Caco-2 (cell line): ENCODE measurements around the gene SLC7A4. TPM values are rescaled to one million over a fixed set of nuclear protein-coding genes. Genes with fewer than 3 reads are reported as not detected.

Experiments
- BruUV-seq: library from RNA; stranded (reverse); fragments of 400-500 nt; replicated peaks from 2 replicates; lab custom pipeline; 2021; lab: Mats Ljungman, UMichigan
- CTCF ChIA-PET: fragments of 300-600 bp; sonication (Branson Sonifier 250); formaldehyde crosslinking; loops from one replicate; lab custom pipeline; 2022; ENCODE audit warnings: antibody characterized with exemption; lab: Charles Lee
- POLR2A ChIA-PET: fragments of 300-600 bp; sonication (Branson Sonifier 250); formaldehyde crosslinking; loops from one replicate; lab custom pipeline; 2022; ENCODE audit warnings: antibody characterized with exemption; lab: Charles Lee
- DNase-seq, 2 experiments: peaks; one replicate each; pipeline versions ENCODE4 v3.0.0 to v3.0.0-alpha.2; 2020 to 2022
- H3K27me3 ChIP-seq: replicated peaks from 2 replicates; pipeline ENCODE4 v1.6.0; 2011; ENCODE audit warnings: low read length; ENCODE audit not compliant: control insufficient read depth, insufficient read depth
- H3K36me3 ChIP-seq: 2 replicates; pipeline ENCODE4 v1.5.1; 2011; ENCODE audit warnings: low read length; ENCODE audit not compliant: control insufficient read depth, insufficient read depth
- H3K4me1 ChIP-seq: fragments of 250-450 bp; sonication (Bioruptor Pico); 2 replicates; pipeline ENCODE4 v1.5.1; 2020; ENCODE audit warnings: mild to moderate bottlenecking
- H3K4me3 ChIP-seq: 2 replicates; pipeline ENCODE4 v1.5.1; 2011; ENCODE audit warnings: low read depth, mild to moderate bottlenecking, control low read depth, low read length
- H3K9me3 ChIP-seq: fragments of 250-450 bp; sonication (Bioruptor Pico); 2 replicates; pipeline ENCODE4 v1.5.1; 2020; ENCODE audit warnings: mild to moderate bottlenecking, moderate library complexity
- H3K27ac Mint-ChIP-seq: one replicate; pipeline ENCODE4 v1.8.0; 2022; ENCODE audit warnings: mixed read lengths; ENCODE audit not compliant: unreplicated experiment
- H3K27me3 Mint-ChIP-seq: one replicate; pipeline ENCODE4 v1.8.0; 2022; ENCODE audit warnings: mixed read lengths; ENCODE audit not compliant: insufficient read depth, unreplicated experiment
- H3K36me3 Mint-ChIP-seq: one replicate; pipeline ENCODE4 v1.8.0; 2022; ENCODE audit warnings: mild to moderate bottlenecking, mixed read lengths; ENCODE audit not compliant: insufficient read depth, unreplicated experiment
- H3K4me1 Mint-ChIP-seq: one replicate; pipeline ENCODE4 v1.8.0; 2022; ENCODE audit warnings: low read depth, mixed read lengths; ENCODE audit not compliant: unreplicated experiment
- H3K4me3 Mint-ChIP-seq: one replicate; pipeline ENCODE4 v1.8.0; 2022; ENCODE audit warnings: mild to moderate bottlenecking, moderate library complexity, mixed read lengths; ENCODE audit not compliant: unreplicated experiment
- H3K9me3 Mint-ChIP-seq: one replicate; pipeline ENCODE4 v1.8.0; 2022; ENCODE audit warnings: mixed read lengths; ENCODE audit not compliant: unreplicated experiment
- intact Hi-C: fragments of 100-400 bp; cut with micrococcal nuclease; formaldehyde crosslinking; loops from one replicate; pipeline ENCODE4 v1.10.0; 2022; ENCODE audit not compliant: unreplicated experiment
- total RNA-seq: library from RNA; stranded (reverse); gene quantifications from 2 replicates; pipeline ENCODE4 v1.2.3, GENCODE V29; 2022
- TF ChIP-seq, protein P1 (sequence below), 2 experiments: fragments of 200-600 bp in 1 of 2; IDR thresholded peaks; 1 replicate in 1 of 2; 2 replicates in 1 of 2; pipeline versions ENCODE4 v1.5.1 to v1.8.0; 2011 to 2022; ENCODE audit warnings: antibody characterized with exemption in 1 of 2, control low read depth in 1 of 2, inconsistent platforms in 1 of 2, low read depth in 1 of 2, low read length in 1 of 2, mild to moderate bottlenecking in 1 of 2, moderate library complexity in 1 of 2; ENCODE audit not compliant: insufficient read depth in 1 of 2, severe bottlenecking in 1 of 2, unreplicated experiment in 1 of 2

SLC7A4 gene
- total RNA-seq, 1 experiment from 2014 or later, result 1.9 TPM

DNA sequence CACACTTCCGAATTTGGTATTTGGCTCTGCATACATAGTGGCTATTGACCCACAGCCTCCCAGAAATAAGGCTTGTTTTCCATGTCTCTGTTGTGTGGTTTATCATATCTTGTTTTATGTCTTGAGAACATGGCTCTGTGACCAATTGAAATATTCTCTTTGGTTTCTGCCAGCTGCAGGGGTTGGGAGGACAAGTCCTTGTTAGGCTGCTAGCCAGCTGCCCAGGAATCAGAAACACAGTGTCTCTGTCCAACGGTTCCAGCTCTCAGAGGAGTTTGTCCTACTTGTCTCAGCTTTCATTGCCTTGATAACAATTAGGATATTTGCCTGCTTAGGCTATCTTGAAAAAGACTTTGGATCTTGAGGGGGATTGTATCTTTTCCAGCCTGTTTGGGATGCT lies 6.0 kb upstream of the SLC7A4 start:
- TF ChIP-seq, protein P1, sequence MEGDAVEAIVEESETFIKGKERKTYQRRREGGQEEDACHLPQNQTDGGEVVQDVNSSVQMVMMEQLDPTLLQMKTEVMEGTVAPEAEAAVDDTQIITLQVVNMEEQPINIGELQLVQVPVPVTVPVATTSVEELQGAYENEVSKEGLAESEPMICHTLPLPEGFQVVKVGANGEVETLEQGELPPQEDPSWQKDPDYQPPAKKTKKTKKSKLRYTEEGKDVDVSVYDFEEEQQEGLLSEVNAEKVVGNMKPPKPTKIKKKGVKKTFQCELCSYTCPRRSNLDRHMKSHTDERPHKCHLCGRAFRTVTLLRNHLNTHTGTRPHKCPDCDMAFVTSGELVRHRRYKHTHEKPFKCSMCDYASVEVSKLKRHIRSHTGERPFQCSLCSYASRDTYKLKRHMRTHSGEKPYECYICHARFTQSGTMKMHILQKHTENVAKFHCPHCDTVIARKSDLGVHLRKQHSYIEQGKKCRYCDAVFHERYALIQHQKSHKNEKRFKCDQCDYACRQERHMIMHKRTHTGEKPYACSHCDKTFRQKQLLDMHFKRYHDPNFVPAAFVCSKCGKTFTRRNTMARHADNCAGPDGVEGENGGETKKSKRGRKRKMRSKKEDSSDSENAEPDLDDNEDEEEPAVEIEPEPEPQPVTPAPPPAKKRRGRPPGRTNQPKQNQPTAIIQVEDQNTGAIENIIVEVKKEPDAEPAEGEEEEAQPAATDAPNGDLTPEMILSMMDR (IDR thresholded peaks at IDR 0.05; ENCODE audit: insufficient read depth in 1 of 2, low read depth in 1 of 2, low read length in 1 of 2, severe bottlenecking in 1 of 2, unreplicated experiment in 1 of 2), result no peak
- intact Hi-C loops, result no loop called here
- peak overlapping the region; percentile 88 for H3K27ac Mint-ChIP-seq
- H3K27me3 Mint-ChIP-seq, result no peaks in the 10 kb centered on the region
- ChIA-PET POLR2A (interaction anchor here (0.6 kb wide), 1 partner anchor 61 kb away, joined by 4 read pairs; no protein-coding TSS in a partner anchor), CTCF (interaction anchor here (1.1 to 1.3 kb wide), 2 partner anchors 65 to 153 kb away, joined by 5 read pairs; no protein-coding TSS in a partner anchor)
- H3K9me3 Mint-ChIP-seq, result no peaks in the 10 kb centered on the region
- H3K4me1 Mint-ChIP-seq, result peaks cover 13% of the 10 kb centered on the region
- no peak for DNase-seq
- H3K4me3 Mint-ChIP-seq, result no peak overlapping the region
- peaks cover 31% of the 10 kb centered on the region for H3K4me1 ChIP-seq
- no peaks in the 10 kb centered on the region for H3K9me3 ChIP-seq
- H3K4me3 ChIP-seq, result no peak overlapping the region
- H3K36me3 Mint-ChIP-seq, result peaks cover 6% of the 10 kb centered on the region
- H3K27me3 ChIP-seq, result no peaks in the 10 kb centered on the region
- BruUV-seq, result no TSS peak
- no peaks in the 10 kb centered on the region for H3K36me3 ChIP-seq

DNA sequence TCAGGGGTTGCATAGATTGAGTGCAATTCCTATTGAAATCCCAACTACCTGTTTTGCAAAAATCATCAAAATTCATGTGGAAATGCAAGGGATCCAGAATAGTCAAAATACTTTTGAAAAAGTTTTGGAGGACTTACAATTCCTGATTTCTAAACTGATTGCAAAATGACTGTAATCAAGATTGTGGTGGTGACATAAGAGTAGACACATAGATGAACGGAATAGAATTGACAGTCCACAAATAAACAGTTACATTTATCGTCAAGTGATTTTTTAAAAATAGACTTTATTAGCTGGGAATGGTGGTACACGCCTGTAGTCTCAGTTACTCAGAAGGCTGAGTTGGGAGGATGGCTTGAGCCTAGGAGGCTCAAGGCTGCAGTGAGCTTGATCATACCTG lies 2.6 kb upstream of the SLC7A4 start:
- Histone ChIP-seq H3K4me1 (peaks cover 29% of the 10 kb centered on the region), H3K4me3 (no peak overlapping the region), H3K27me3 (no peaks in the 10 kb centered on the region), H3K36me3 (no peaks in the 10 kb centered on the region), H3K9me3 (no peaks in the 10 kb centered on the region)
- Mint-ChIP-seq H3K27me3 (no peaks in the 10 kb centered on the region), H3K4me1 (peaks cover 5% of the 10 kb centered on the region), H3K27ac (no peak overlapping the region), H3K9me3 (no peaks in the 10 kb centered on the region), H3K36me3 (peaks cover 6% of the 10 kb centered on the region), H3K4me3 (no peak overlapping the region)
- ChIA-PET POLR2A (no interaction called here), CTCF (interaction anchor here (0.7 kb wide), 1 partner anchor 1171 kb away, joined by 3 read pairs; no protein-coding TSS in a partner anchor)
- no TSS peak for BruUV-seq
- DNase-seq, result no peak
- intact Hi-C loops, result no loop called here
- TF ChIP-seq, protein P1 (IDR thresholded peaks at IDR 0.05; ENCODE audit: insufficient read depth in 1 of 2, low read depth in 1 of 2, low read length in 1 of 2, severe bottlenecking in 1 of 2, unreplicated experiment in 1 of 2), result no peak

GRCh38 chr22:21033895-21034294 lies 1.5 kb upstream of the SLC7A4 start:
- BruUV-seq, result no TSS peak
- H3K4me1 ChIP-seq, result peaks cover 27% of the 10 kb centered on the region
- intact Hi-C loops, result no loop called here
- no peaks in the 10 kb centered on the region for H3K36me3 ChIP-seq
- H3K4me3 Mint-ChIP-seq, result no peak overlapping the region
- no peaks in the 10 kb centered on the region for H3K4me1 Mint-ChIP-seq
- no peaks in the 10 kb centered on the region for H3K27me3 ChIP-seq
- H3K4me3 ChIP-seq, result no peak overlapping the region
- POLR2A ChIA-PET, result no interaction called here
- H3K27ac Mint-ChIP-seq, result no peak overlapping the region
- no peaks in the 10 kb centered on the region for H3K27me3 Mint-ChIP-seq
- no peak for DNase-seq
- no peaks in the 10 kb centered on the region for H3K9me3 Mint-ChIP-seq
- CTCF ChIA-PET, result no interaction called here
- peaks cover 6% of the 10 kb centered on the region for H3K36me3 Mint-ChIP-seq
- TF ChIP-seq, protein P1 (IDR thresholded peaks at IDR 0.05; ENCODE audit: insufficient read depth in 1 of 2, low read depth in 1 of 2, low read length in 1 of 2, severe bottlenecking in 1 of 2, unreplicated experiment in 1 of 2), result no peak
- H3K9me3 ChIP-seq, result no peaks in the 10 kb centered on the region
